H1 (cell line): Measurements from ENCODE around the gene ZNF598. TPM values are rescaled to one million over a fixed set of nuclear protein-coding genes. Genes with fewer than 3 reads are reported as not detected.

Source experiments
- CTCF ChIA-PET: fragments of 300-600 bp; sonication (Branson Sonifier 250); formaldehyde crosslinking; loops from one replicate; lab custom pipeline; 2021; ENCODE audit not compliant: partially characterized antibody; lab: Charles Lee
- POLR2A ChIA-PET: fragments of 300-600 bp; sonication (Branson Sonifier 250); formaldehyde crosslinking; loops from one replicate; lab custom pipeline; 2021; ENCODE audit warnings: inconsistent platforms; ENCODE audit not compliant: partially characterized antibody; lab: Charles Lee
- DNase-seq, 2 experiments: peaks; one replicate each; pipeline versions ENCODE4 v3.0.0 to v3.0.0-alpha.2; 2010 to 2022; ENCODE audit warnings: low spot score in 2 of 2, low read depth in 1 of 2, mixed read lengths in 1 of 2
- FAIRE-seq: peaks from 2 replicates; lab custom pipeline; 2011; peaks lifted over from hg19 to GRCh38; lab: Jason Lieb, UNC
- H2AFZ ChIP-seq: 2 replicates; pipeline ENCODE4 v1.8.1; 2012; ENCODE audit warnings: low read length, inconsistent platforms
- H2AK5ac ChIP-seq: 2 replicates; pipeline ENCODE4 v1.6.1; 2013; ENCODE audit warnings: low read depth, low read length
- H2BK120ac ChIP-seq: replicated peaks from 2 replicates; pipeline ENCODE3; 2013; ENCODE audit warnings: low read depth, low read length, inconsistent platforms
- H2BK12ac ChIP-seq: 2 replicates; pipeline ENCODE4 v1.6.1; 2013; ENCODE audit warnings: low read depth, low read length
- H2BK15ac ChIP-seq: 2 replicates; pipeline ENCODE4 v1.6.1; 2013; ENCODE audit warnings: low read length
- H2BK20ac ChIP-seq: 2 replicates; pipeline ENCODE4 v1.6.1; 2013; ENCODE audit warnings: low read length
- H2BK5ac ChIP-seq: 2 replicates; pipeline ENCODE4 v1.6.1; 2013; ENCODE audit warnings: low read depth, low read length
- H3K14ac ChIP-seq: 2 replicates; pipeline ENCODE4 v1.6.1; 2013; ENCODE audit warnings: inconsistent platforms; ENCODE audit not compliant: insufficient read length
- H3K18ac ChIP-seq: 2 replicates; pipeline ENCODE4 v1.6.1; 2013; ENCODE audit warnings: low read length; ENCODE audit errors: extremely low read depth
- H3K23ac ChIP-seq: 2 replicates; pipeline ENCODE4 v1.6.1; 2013; ENCODE audit warnings: inconsistent platforms; ENCODE audit not compliant: insufficient read length
- H3K23me2 ChIP-seq: 2 replicates; pipeline ENCODE4 v1.6.1; 2013; ENCODE audit warnings: low read depth, low read length
- H3K27ac ChIP-seq: 2 replicates; pipeline ENCODE4 v1.6.1; 2011; ENCODE audit warnings: low read depth, low read length, inconsistent platforms
- H3K27me3 ChIP-seq, 4 experiments: replicated peaks in 1 of 4; 1 replicate in 1 of 4; 2 replicates in 3 of 4; pipeline versions ENCODE4 v1.6.1 to v1.8.1; 2011 to 2013; ENCODE audit warnings: low read length in 3 of 4, mild to moderate bottlenecking in 3 of 4, inconsistent platforms in 2 of 4, mixed read lengths in 2 of 4, moderate library complexity in 1 of 4; ENCODE audit not compliant: control insufficient read depth in 3 of 4, insufficient read depth in 3 of 4; ENCODE audit errors: extremely low read depth in 1 of 4
- H3K36me3 ChIP-seq, 4 experiments: 2 replicates each; pipeline versions ENCODE4 v1.6.1 to v1.8.1; 2011 to 2013; ENCODE audit warnings: mild to moderate bottlenecking in 4 of 4, low read length in 3 of 4, moderate library complexity in 2 of 4, control low read depth in 1 of 4, inconsistent platforms in 1 of 4; ENCODE audit not compliant: insufficient read depth in 4 of 4, control insufficient read depth in 2 of 4
- H3K4ac ChIP-seq: replicated peaks from 2 replicates; pipeline ENCODE3; 2013; ENCODE audit warnings: low read length, low read depth, mixed read lengths, inconsistent platforms; ENCODE audit not compliant: insufficient read length
- H3K4me1 ChIP-seq, 4 experiments: replicated peaks in 1 of 4; 1 replicate in 1 of 4; 2 replicates in 3 of 4; pipeline versions ENCODE4 v1.6.1 to v1.8.1; 2011 to 2013; ENCODE audit warnings: low read length in 3 of 4, inconsistent platforms in 2 of 4, mixed read lengths in 1 of 4; ENCODE audit not compliant: insufficient read depth in 4 of 4, control insufficient read depth in 3 of 4
- H3K4me2 ChIP-seq, 2 experiments: 2 replicates each; pipeline versions ENCODE4 v1.6.1 to v1.8.1; 2011 to 2013; ENCODE audit warnings: low read depth in 2 of 2, low read length in 2 of 2, control low read depth in 1 of 2, inconsistent platforms in 1 of 2, mild to moderate bottlenecking in 1 of 2; ENCODE audit not compliant: insufficient read depth in 1 of 2
- H3K4me3 ChIP-seq, 4 experiments: fragments of 200-600, 300-600 bp in 1 of 4; sonication (generic), shearing (Covaris generic), sonication (Bioruptor Twin) in 1 of 4; 2 replicates each; pipeline versions ENCODE4 v1.5.1 to v1.8.1; 2011 to 2016; ENCODE audit warnings: low read length in 4 of 4, low read depth in 3 of 4, control low read depth in 2 of 4, inconsistent platforms in 2 of 4, mild to moderate bottlenecking in 2 of 4, mixed read lengths in 1 of 4, moderate library complexity in 1 of 4; ENCODE audit not compliant: insufficient read depth in 2 of 4; ENCODE audit errors: extremely low read depth in 1 of 4
- H3K56ac ChIP-seq: replicated peaks from 2 replicates; pipeline ENCODE3; 2013; ENCODE audit warnings: low read depth, mild to moderate bottlenecking, mixed read lengths, low read length, inconsistent platforms; ENCODE audit not compliant: insufficient read length
- H3K79me1 ChIP-seq: 2 replicates; pipeline ENCODE4 v1.6.1; 2013; ENCODE audit warnings: low read depth, low read length, control low read depth
- H3K79me2 ChIP-seq, 2 experiments: 2 replicates each; pipeline versions ENCODE4 v1.6.1 to v1.8.1; 2012 to 2013; ENCODE audit warnings: low read length in 2 of 2, mild to moderate bottlenecking in 2 of 2, inconsistent platforms in 1 of 2; ENCODE audit not compliant: insufficient read depth in 2 of 2, control insufficient read depth in 1 of 2
- H3K9ac ChIP-seq, 4 experiments: replicated peaks in 1 of 4; 1 replicate in 1 of 4; 2 replicates in 3 of 4; pipeline versions ENCODE4 v1.6.1 to v1.8.1; 2011 to 2013; ENCODE audit warnings: low read depth in 3 of 4, low read length in 3 of 4, control low read depth in 2 of 4, mild to moderate bottlenecking in 2 of 4, moderate library complexity in 2 of 4, inconsistent platforms in 1 of 4; ENCODE audit errors: extremely low read depth in 1 of 4
- H3K9me3 ChIP-seq, 2 experiments: 2 replicates each; pipeline versions ENCODE4 v1.6.1 to v1.8.1; 2012 to 2013; ENCODE audit warnings: mild to moderate bottlenecking in 2 of 2, moderate library complexity in 2 of 2, control low read depth in 1 of 2, inconsistent platforms in 1 of 2, low read depth in 1 of 2, low read length in 1 of 2, mixed read lengths in 1 of 2; ENCODE audit not compliant: insufficient read depth in 2 of 2
- H4K20me1 ChIP-seq, 2 experiments: replicated peaks in 1 of 2; 2 replicates each; pipeline versions ENCODE3 to v1.8.1; 2011 to 2013; ENCODE audit warnings: inconsistent platforms in 2 of 2, low read length in 2 of 2, mild to moderate bottlenecking in 1 of 2; ENCODE audit not compliant: insufficient read depth in 2 of 2, control insufficient read depth in 1 of 2
- H4K5ac ChIP-seq: 2 replicates; pipeline ENCODE4 v1.6.1; 2013; ENCODE audit warnings: low read length, low read depth, mixed read lengths, inconsistent platforms; ENCODE audit not compliant: insufficient read length
- H4K8ac ChIP-seq: 2 replicates; pipeline ENCODE4 v1.8.0; 2013; ENCODE audit warnings: mild to moderate bottlenecking, moderate library complexity, low read length, inconsistent platforms; ENCODE audit not compliant: insufficient read depth; ENCODE audit errors: extremely low read depth
- H4K91ac ChIP-seq: replicated peaks from 2 replicates; pipeline ENCODE3; 2013; ENCODE audit warnings: low read length, mixed read lengths, inconsistent platforms; ENCODE audit not compliant: insufficient read length
- E2F6 ChIP-seq: IDR thresholded peaks from 2 replicates; pipeline ENCODE4 v1.6.1; 2012; ENCODE audit warnings: inconsistent platforms
- MAFK ChIP-seq: IDR thresholded peaks from 2 replicates; pipeline ENCODE4 v1.6.1; 2012; ENCODE audit warnings: low read depth, mild to moderate bottlenecking, improper control_type of control experiment, low read length
- MAX ChIP-seq: IDR thresholded peaks from 2 replicates; pipeline ENCODE4 v1.6.1; 2012; ENCODE audit warnings: inconsistent platforms
- WGBS, 2 experiments: shearing (Covaris generic) in 1 of 2; methylation state at CpG; one replicate each; pipeline versions ENCODE4 v1.1.6 to v1.1.7; 2013 to 2015; ENCODE audit warnings: low lambda C conversion rate in 2 of 2, mixed read lengths in 2 of 2, inconsistent platforms in 1 of 2, low coverage in 1 of 2, missing lambda C conversion rate in 1 of 2; ENCODE audit not compliant: insufficient replicate concordance in 2 of 2, insufficient coverage in 1 of 2, insufficient read length in 1 of 2; ENCODE audit errors: extremely low coverage in 1 of 2, missing lambda C conversion rate in 1 of 2; 5-methylcytosine and 5-hydroxymethylcytosine counted together
- polyA plus RNA-seq, 7 experiments: library from polyadenylated mRNA; depleted of rRNA in 3 of 7; stranded (reverse) in 5 of 7; unstranded in 2 of 7; fragments of >200 nt in 5 of 7; fragments of 200-250 nt in 2 of 7; gene quantifications; 1 replicate in 5 of 7; 2 replicates in 1 of 7; 4 replicates in 1 of 7; pipeline versions ENCODE4 v1.2.1 to v1.2.3, GENCODE V29; 2011 to 2013; ENCODE audit warnings: missing spikeins in 2 of 7, mixed read lengths in 2 of 7
- total RNA-seq: library from RNA; stranded (reverse); fragmentation: NEBNext Ultra II Directional; extraction: Animal tissue kit (Norgen Biotek cat#: 25700); gene quantifications from 2 replicates; pipeline ENCODE4 v1.2.1, GENCODE V29; 2021

Gene ZNF598
- total and polyA plus RNA-seq, 2 of the 8 experiments (the other 6 are each of a cell fraction or from before 2014, with no cell fraction given): 29.3 to 47.6 TPM

GRCh38 chr16:2008631-2009163 is 924 bp downstream of the ZNF598 start:
- 24% methylated on average over 23 of the region's 23 CpGs; no CpG with 5 or more reads in 1 of the 2 experiments for WGBS, 2 experiments
- Histone ChIP-seq H3K36me3 (0 out of 8 replicates have a peak, but pooled peaks cover 0 to 2% (median 0%) of the 10 kb centered on the region in 4 experiments), H3K27ac (no peak overlapping the region), H2BK15ac (no peak overlapping the region), H3K56ac (no peak overlapping the region), H2BK5ac (no peak overlapping the region), H3K9me3 (no peaks in the 10 kb centered on the region), H2BK12ac (no peak overlapping the region), H3K4ac (no peak overlapping the region), H2AK5ac (0 out of 2 replicates have a peak overlapping the region, but pooled peaks have one; percentile 53), H4K20me1 (peaks cover 17 to 44% of the 10 kb centered on the region in 2 experiments), H4K5ac (no peak overlapping the region), H3K79me2 (peaks cover 22 to 43% of the 10 kb centered on the region in 2 experiments; a peak in 3 of 4 replicates), H3K27me3 (no peaks in the 10 kb centered on the region), H2BK20ac (no peak overlapping the region), H3K4me1 (peaks cover 3 to 36% (median 22%) of the 10 kb centered on the region in 4 experiments), H3K14ac (no peak overlapping the region), H3K79me1 (peaks cover 9% of the 10 kb centered on the region; the same call in 1 of the 2 replicates), H4K8ac (no peak overlapping the region), H3K18ac (no peak overlapping the region), H3K4me2 (peak overlapping the region; percentile 89 to 92), H3K4me3 (peak overlapping the region; percentile 66 to 95 (median 83)), H4K91ac (no peak overlapping the region), H2BK120ac (no peak overlapping the region), H2AFZ (no peak overlapping the region), H3K23me2 (peaks cover 12% of the 10 kb centered on the region; the same call in 1 of the 2 replicates), H3K9ac (peak overlapping the region; percentile 51 to 83 (median 76)), H3K23ac (no peak overlapping the region)
- TF ChIP-seq MAX: peak; percentile 80
- TF ChIP-seq E2F6: peak; percentile 98
- no peak for TF ChIP-seq MAFK
- FAIRE-seq (no peak), DNase-seq (no peak)
- ChIA-PET POLR2A (interaction anchor here (0.6 to 2.8 kb wide), 16 partner anchors 9 to 493 kb away, joined by 3 to 17 read pairs (median 4); partner anchors contain the start of genes NPW, RPS2, TBL3 and TRAF7), CTCF (interaction anchor here (1.1 to 2.8 kb wide), 7 partner anchors 8 to 138 kb away, joined by 3 to 7 read pairs (median 6); partner anchors contain the start of genes NHERF2 and NPW)
